GM18508 (cell line): Measurements from ENCODE around the gene ARHGAP19.

ENCODE experiments used
- ATAC-seq: cut with Tn5 transposase; IDR thresholded peaks from one replicate; pipeline ENCODE4 v1.9.1; 2021; ENCODE audit warnings: moderate number of reproducible peaks; ENCODE audit not compliant: insufficient read depth, unreplicated experiment

Gene ARHGAP19

DNA sequence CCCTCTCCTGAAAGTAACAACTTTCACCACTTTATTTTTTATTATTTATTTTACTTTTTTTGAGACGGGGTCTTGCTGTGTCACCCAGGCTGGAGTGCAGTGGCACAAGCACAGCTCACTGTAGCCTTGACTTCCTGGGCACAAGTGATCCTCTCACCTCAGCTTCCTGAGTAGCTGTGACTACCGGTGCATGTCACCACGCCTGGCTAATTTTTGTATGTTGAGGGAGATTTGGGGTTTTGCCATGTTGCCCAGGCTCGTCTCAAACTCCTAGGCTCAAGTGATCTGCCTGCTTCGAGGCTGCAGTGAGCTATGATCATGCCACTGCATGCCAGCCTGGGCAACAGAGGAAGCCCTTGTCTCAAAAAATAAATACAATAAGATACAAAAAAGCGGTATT is 91.8 kb downstream of the ARHGAP19 start:
- ATAC-seq, result no peak

DNA sequence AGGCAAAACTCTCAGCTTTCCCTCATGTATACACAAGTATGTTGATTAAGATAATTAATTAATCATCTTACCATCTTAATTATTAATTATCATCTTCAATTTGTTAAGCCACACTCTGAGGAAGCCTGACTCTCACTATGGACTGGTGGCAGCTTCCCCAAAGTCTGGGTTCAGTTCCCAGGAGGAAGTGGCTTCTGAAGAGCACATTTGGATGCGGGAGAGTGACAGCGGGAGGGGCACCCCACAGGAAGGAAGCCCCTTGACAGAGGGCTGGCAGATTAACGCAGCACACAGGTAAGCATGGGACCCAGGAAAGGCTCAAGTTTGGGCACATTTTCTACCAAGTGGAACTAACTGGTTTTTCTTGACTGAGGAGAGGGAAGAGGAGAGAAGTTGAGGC is 93.3 kb downstream of the ARHGAP19 start:
- no peak for ATAC-seq

DNA sequence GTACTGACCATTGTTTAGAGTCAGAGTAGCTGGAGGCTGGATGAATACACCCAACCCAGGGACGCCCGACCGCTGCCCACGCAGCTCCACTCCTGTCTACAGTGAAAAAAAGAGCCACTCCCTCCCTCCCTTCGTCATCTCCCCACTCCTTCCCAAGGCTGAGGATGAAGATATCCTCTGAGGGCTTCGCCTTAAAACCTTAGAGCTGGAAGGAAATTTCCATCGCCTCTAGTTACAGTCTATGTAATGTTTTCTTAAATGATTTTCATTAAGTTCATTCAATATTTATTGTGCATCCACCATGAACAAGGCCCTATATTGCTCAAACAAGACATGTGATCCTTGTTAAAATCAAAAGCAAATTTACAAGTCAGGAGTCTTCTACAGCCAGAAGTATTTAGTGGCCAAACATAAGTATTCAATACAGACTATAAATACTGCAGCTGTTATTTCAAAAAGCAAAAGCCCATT is 95.4 kb downstream of the ARHGAP19 start:
- no peak for ATAC-seq

DNA sequence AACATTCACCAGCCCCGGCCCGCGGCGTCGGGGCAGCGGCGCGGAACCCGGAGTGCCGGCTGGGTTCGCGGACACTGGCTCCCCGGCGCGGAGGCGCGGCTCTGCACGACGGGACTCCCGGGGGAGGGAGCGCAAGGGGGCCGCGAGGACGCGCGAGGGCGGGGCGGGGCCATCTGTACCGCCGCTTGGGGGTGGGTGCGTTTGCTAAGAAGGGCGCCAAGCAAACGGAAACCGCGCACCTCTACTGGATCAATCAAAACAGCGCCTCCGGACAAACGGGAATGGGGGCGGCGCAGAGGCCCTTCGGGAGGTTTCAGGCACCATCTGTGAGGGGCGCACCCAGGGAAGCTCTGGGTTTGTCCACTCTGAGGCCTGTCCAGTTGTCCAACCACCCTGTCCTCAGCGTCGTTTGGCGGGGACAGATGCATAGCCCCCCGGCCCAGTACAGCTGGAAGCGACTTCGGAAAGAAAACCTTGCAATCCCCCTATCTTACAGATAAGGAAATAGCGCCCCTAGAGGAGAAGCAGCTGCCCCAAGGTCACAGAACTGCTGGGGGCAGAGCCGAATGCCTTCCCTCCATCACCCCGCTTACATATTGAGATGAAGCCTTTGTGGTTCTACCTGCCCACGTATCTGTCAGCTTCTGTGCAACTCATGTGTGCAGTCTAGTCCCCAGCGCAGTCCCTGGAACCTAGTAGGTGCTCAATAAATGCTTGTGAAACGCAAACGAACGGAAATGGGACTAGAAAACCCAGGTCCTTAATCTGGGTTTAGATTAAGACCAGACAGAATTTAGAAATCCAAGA is 96.0 kb downstream of the ARHGAP19 start:
- ATAC-seq, result no peak

DNA sequence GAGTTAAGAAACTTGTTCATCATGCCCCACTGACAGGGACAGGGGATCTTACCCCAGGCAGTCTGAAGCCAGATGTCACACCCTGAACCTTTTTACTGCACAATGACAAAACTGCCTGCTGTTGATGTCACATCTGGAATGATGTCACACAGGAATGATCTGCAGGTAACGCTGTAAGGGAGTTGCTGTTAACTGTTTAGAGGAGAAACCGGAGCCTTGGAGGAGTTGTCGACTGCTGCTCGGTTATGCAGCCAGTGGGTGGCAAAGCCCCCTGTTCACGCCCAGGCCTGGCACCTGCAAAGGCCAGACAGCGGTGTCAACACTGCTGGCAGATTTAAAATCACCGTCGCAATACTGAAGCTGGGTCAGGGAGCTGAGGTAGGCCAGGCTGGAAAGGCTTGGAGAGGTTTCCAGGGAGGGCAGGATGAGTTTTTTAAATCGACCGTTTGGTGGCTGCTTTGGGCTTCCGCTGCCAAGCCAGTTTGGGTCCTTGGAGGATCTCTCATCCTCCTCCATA is 96.7 kb downstream of the ARHGAP19 start:
- no peak for ATAC-seq

DNA sequence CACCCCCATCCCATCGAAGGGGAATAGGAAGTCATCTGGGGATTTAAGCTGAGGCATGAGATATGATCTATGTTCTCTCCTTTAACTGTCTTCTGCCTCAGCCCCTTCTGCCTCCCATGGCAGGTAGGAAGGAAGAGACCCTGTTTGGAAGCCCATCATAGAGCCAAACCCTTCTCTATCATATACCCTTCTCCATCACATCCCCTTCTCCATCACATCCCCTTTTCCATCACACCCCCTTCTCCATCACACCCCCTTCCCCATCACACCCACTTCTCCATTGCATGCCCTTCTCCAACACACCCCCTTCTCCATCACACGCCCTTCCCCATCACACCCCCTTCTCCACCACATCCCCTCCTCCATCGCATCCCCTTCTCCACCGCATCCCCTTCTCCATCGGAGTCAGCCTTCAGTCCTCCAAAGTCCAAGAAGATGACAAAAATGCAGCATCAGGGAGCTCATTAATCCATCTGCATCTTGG is 99.4 kb downstream of the ARHGAP19 start:
- ATAC-seq, result no peak

DNA sequence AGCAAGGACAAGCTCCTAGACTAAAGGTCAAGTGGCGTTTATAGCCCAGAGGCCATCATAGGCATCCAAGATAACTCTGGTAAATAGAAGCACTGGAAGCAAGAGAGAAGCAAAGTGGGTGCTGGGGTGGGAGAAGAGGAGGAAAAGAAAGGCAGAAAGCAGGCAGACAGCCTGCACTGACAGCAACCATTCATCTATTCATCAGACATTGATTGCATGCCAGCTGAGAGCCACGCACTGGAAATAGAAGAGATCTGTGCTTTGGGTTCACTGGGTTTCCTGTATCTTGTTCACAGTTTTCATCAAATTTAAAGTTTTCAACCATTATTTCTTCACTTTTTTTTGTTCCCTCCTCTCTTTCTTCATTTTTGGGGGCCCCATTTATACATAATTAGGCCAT is 102.0 kb downstream of the ARHGAP19 start:
- no peak for ATAC-seq

DNA sequence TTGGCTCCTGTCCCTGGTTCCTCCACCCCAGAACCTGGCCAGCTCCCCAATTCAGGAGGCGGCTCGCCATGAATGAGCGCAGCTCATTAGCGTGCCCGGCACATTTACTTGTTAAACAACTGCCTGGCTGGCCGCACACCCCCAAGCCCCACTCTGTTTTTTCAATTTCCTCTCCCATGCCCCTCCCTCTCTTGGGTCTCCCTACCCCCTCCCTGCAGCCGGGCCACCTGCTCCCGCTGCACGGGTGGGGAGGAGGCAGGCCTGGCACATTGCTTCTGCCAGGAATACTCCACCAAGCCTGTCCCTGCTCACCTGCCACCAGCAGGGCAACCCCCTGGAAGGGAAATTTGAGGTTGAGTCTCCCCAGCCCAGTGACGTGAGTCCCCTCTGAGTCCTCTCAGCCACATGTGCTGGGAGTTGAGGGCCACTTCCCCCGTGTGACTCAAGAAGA is 104.2 kb downstream of the ARHGAP19 start:
- ATAC-seq, result no peak

DNA sequence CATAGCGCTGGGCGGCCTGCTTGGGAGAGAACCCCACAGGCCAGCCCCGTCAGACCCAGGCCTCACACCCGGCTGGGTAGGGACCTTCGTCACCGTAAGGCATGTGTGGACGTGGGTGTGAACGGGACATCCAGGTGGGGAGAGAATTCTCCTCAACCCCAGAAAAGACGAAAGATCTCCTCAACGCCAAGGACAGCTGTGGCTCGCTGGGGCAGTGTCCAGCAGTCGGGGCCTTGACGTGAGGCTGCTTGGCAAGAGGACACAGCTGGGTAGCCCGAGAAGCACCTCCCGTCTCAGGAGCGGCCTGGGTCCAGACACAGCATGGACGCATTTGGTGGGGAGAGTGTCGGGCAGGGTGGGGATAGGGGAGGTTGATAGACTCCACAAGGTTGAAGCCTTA is 105.5 kb downstream of the ARHGAP19 start:
- ATAC-seq, result no peak

DNA sequence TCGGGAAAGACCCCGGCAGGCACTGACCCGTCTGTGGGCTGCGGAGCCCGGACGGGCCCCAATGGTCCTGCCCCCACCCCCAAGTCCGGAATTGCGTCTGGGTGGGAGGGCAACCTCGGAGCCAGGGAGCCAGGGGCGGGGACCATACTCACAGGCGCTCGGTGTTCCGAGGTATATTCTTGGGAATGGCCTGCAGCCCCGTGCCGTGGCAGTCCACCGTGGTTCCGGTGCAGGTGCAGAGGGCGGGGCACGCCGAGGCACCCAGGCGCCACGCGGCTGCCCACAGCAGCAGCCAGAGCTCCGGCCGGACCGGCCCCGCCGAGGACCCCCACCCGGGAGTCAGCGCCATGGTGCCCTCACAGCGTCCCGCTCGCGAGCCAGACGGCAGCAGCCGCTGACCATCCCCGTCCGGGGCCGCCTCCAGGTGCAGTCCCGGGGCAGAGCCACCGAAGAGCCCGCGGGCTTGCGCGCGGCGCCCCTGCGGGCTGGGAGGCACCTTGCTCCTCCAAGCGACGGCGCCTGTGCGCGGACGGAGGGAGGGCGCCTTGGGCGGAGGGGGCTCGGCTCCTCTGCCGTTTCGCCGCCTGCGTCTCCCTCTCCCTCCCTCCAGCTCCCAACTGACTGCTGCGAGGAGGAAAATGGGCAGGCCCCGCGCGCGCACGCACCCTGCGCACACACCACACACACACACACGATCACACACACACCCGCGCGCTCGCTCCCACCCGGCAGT is 106.9 kb downstream of the ARHGAP19 start, which contains the start of gene SLIT1:
SLIT1 (minus strand) TSS at position 634 of the 733 bp plus-strand sequence; CDS start at position 349, 285 bp downstream.
- ATAC-seq, result no peak

DNA sequence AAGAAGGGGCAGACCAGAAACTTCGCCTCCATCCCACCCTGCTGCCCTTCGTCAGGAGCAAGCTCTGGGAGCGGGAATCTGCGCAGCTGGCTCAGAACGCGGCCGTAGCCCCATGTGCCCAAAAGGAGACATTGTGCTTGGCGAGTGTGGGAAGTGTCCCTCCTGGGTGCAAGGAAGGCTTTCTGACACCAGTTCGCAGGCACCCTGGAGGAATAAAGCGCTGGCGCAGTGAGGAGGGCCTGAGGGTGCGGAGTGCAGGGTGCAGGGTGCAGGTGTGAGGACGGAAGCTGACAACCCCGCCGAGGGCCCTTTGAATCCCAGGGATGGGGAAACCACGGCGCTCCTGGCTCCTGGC is 107.5 kb downstream of the ARHGAP19 start:
- ATAC-seq, result no peak

DNA sequence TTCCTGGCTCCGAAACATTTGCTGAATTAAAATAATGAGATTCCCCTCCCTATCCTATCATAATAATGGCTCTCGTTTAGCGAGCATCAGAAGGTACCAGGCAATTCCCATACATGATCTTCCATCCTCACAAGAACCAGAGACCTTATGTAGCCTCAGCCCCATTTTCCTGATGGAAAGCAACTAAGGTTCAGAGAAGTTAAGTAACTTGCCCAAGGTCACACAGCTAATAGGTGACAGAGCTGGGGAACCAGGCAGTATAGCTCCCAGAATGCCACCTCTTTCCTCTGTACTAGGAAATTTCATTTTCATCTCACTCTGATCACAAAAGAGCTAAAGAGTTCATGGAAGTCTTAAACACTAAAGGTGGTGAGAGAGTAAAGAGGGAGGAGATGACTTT is 109.1 kb downstream of the ARHGAP19 start:
- no peak for ATAC-seq

DNA sequence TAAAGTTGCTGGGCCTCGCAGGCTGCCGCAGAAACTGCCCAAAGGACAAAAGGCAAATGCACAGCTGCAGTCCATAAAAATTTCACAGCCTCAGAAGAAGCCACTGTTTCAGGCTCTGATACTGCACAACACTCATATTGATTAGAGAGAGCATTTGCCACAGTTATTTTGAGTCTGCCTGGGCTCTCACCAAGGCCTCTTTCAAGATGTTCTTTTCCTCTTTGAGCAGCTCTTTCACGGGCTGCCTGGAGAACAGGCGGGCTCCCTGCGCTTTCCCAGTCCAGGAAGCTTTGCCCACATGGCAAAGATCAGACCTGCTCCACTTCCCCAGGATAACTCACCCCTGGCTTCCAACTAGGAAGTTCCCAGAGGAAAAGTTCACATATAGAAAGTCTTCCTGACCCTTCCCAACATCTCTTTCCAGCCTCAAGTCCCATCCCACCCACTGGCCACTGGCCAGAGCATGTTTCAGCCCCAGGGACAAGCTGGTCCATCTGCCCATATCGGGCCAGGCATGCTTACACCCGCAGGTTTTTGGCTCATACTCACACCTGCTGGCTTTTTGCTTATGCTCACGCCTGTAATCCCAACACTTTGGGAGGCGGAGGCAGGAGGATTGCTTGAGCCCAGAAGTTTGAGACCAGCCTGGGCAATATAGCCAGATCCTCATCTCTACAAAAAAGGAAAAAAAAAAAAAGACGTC is 110.0 kb downstream of the ARHGAP19 start:
- no peak for ATAC-seq

DNA sequence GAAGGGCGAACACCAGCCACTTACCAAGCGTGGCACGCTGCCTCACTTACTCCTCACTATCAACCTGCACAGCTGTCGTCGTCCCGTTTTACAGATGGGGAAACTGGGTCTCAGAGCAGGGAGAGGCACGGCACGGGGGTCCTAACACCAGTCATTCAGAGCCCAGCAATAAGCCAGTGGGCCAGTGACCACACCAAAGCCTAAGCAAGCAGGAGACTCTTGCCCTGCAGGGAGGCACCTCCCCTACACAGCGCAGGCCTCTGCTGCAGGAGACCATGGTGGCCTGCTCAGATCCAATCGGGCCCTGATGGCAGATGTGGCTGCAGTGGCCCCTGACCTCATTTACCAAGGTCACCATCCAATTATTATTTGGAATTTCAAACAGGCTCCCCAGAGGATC is 111.5 kb downstream of the ARHGAP19 start:
- ATAC-seq, result no peak

DNA sequence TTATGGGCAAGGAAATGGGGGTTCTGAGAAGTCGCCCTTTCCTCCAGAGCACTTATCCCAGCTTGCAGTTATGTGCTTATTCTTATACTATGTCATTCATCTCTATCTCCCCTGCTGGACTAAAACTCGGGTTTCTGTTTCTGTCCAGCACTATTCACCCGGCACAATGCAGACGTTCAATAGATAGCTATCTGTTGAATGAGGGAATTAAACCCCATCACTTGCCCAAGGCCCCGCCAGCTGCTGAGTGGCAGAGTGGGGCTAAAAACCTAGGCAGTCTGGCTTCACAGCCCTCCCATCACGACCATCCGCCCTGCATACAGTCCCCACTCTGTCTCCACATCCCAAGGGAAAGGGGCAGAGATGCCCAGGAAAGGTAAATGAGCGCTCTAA is 112.1 kb downstream of the ARHGAP19 start:
- ATAC-seq, result no peak

DNA sequence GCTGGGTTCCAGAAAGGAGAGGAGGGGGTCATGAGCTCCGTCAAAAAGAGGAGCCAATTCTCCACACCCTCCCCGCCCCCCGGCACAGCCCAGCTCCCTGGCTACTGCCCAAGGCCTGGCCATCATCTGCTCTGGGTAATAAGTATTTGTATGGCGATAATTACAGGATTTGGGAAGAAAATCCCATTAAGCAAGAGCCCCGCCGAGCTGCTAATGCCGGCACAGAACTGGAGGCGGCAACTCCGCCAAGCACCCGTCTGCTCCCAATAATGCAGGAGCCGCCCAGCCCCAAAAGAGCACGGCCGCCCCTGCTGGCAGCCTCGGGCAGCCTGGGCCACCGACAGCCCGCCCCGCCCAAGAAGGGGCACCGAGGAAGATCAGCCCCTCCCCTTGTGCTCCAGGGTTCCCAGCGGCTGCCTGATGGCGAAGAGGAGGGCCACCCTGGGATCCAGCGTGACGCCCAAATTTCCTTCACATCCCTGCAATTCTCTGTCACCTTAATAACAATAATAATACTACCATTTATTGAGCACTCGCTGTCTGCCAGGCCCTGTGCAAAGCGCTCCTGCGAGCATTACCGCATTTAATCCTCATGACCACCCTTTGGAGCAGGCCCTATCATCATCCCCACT is 112.6 kb downstream of the ARHGAP19 start:
- no peak for ATAC-seq

DNA sequence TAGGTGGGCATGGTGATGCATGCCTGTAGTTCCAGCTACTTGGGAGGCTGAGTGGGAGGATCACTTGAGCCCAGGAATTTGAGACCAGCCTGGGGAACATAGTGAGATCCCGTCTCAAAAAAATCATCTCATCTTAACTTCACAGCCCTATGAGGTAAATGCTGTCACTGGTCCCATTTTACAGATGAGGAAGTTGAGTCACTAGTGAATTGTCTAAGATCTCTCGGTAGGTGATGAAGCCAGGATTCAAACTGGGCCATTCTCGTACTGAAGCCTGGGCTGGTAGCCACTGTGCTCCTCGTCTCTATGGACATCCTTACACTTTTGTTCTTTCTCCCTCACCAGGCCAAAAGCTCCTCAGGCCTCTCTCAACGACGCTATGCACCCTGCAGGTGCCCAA is 113.1 kb downstream of the ARHGAP19 start:
- ATAC-seq, result no peak

DNA sequence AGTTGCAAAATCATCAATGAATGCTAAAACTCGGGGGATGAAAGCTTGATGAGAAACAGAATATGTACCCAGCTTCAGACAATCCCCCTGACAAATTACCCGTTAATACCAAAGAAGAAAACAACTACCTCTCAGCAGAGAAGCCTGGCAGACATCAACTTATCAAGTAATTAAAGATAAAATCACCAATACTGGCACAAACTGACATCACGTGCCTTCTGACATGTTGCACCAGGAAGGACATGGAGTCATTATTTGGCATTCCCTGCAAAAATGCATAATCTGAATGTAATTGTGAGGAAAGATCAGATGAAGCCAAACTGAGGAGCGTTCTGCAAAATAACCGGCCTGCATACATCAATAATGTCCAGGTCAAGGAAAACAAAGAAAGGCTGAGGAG is 114.4 kb downstream of the ARHGAP19 start:
- no peak for ATAC-seq

DNA sequence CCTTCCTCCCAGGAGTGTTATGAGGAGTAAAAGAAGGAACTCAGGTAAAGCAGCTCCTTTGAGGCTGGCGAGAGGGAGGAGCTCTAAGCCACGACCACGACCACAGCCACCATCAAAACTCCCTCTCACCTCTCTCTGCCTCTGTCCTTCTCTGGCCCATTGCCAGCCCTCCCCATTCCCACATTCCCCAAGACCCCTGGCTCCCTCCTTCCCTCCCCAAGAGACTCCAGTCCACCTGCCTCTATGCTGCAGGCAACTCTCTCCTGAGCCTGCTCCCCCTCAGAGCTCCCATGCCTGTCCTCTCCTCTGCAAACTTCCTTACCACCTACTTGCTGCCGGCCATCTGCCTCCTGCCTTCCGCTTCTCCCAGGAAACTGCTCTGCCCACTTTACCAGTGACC is 116.2 kb downstream of the ARHGAP19 start:
- no peak for ATAC-seq

DNA sequence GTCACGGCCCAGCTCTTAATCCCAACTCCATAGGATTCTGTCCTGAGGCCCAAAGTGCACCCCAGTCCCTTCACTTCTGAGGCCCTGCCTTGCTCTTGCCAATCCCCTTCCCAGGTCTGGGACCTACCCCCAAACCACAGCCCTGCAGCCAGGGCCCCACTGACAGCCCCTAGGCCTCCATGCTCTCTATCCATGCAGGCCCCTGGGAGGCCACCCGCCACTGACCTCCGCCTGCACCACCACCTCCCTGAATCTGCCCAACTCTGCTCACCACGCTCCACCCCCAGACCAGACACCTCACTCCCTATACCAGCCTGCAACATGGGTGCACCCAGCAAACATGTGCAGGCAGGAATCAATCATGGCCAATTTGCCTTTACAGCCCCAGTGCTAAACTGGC is 116.9 kb downstream of the ARHGAP19 start:
- ATAC-seq, result no peak
